ENCODE results near the gene BCL2A1. TPM values are rescaled to one million over a fixed set of nuclear protein-coding genes. Genes with fewer than 3 reads are reported as not detected.
"Not testable (repeated sequence)": the region's sequence is repeated elsewhere in the genome, so short reads cannot be mapped to it uniquely, and the experiment has no call there.

BCL2A1 gene
- 10 to 100 TPM in 1 of 4 donors, 1 to 10 TPM in 1, under 1 TPM in 1, not detected in 1; 0.97 to 12.6 (median 1.3) TPM for total RNA-seq

DNA sequence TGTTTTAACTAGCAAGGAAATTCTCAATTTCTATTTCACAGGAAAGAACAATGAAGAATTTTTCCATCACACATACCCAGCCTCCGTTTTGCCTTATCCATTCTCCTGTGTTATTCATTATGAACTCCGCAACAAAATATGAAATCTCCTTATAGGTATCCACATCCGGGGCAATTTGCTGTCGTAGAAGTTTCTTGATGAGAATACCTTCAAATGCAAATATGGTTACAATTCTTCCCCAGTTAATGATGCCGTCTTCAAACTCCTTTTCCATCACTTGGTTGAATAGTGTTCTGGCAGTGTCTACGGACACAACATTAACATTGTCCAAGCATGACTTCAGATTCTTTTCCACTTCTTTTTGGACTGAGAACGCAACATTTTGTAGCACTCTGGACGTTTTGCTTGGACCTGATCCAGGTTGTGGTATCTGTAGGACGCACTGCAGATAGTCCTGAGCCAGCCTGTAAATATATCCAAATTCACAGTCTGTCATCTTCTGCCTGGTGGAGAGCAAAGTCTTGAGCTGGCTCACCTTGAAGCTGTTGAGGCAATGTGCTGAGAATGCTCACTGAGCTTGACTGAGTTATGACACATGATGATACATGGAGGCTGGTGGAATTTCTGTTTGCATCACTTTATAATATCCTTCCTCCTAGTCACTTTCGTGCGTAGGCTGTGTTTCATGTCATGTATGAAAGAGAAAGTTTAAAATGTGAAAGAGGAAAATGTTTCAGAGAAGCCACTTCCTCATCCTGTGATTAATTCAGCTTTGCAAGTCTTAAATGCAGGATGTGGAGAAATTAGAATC, at the start of gene BCL2A1:
Gene BCL2A1 (minus strand): TSS at position 573 of the 811 bp plus-strand sequence. CDS start 77 bp downstream, at position 496.
- intact Hi-C loops (cut with DNase I; ENCODE audit: low total_unique reads), result no loop called here
- no peaks in the 10 kb centered on the region for H3K36me3 ChIP-seq
- no peaks in the 10 kb centered on the region for H3K4me1 ChIP-seq
- TF ChIP-seq, protein P1, sequence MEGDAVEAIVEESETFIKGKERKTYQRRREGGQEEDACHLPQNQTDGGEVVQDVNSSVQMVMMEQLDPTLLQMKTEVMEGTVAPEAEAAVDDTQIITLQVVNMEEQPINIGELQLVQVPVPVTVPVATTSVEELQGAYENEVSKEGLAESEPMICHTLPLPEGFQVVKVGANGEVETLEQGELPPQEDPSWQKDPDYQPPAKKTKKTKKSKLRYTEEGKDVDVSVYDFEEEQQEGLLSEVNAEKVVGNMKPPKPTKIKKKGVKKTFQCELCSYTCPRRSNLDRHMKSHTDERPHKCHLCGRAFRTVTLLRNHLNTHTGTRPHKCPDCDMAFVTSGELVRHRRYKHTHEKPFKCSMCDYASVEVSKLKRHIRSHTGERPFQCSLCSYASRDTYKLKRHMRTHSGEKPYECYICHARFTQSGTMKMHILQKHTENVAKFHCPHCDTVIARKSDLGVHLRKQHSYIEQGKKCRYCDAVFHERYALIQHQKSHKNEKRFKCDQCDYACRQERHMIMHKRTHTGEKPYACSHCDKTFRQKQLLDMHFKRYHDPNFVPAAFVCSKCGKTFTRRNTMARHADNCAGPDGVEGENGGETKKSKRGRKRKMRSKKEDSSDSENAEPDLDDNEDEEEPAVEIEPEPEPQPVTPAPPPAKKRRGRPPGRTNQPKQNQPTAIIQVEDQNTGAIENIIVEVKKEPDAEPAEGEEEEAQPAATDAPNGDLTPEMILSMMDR (IDR thresholded peaks at IDR 0.05), result no peak
- TF ChIP-seq POLR2A (IDR thresholded peaks at IDR 0.05), result no peak
- no peak within 1 kb of the TSS for H3K27ac ChIP-seq
- no peaks in the 10 kb centered on the region for H3K27me3 ChIP-seq
- no peaks in the 10 kb centered on the region for H3K9me3 ChIP-seq
- no peak for DNase-seq
- H3K4me3 ChIP-seq, result no peak within 1 kb of the TSS

DNA sequence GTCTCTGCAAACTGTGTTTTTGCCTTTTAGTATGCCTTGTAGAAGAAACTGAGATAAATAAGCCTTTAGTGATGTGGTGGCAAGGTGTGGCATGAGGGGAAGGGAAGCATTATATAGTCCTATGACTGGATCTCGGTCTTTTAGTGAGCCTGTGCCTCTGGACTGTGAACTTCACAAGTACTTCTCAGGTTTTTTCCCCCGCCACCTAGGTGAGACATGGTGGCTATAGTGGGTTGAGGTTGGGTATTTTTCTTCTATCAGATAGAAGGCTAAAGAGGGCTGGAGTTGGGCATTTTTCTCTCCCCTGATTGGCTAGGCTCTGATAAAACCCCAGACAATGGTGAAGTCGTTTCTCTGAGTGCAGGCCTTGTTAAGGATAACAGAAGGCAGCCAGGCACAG, 49.7 kb upstream of the BCL2A1 start:
- intact Hi-C loops (cut with DNase I; ENCODE audit: low total_unique reads), result no loop called here
- no peak for DNase-seq
- no peak for TF ChIP-seq POLR2A (IDR thresholded peaks at IDR 0.05)
- TF ChIP-seq, protein P1 (IDR thresholded peaks at IDR 0.05), result no peak
- Histone ChIP-seq H3K27ac (no peak overlapping the region), H3K36me3 (no peaks in the 10 kb centered on the region), H3K4me1 (no peaks in the 10 kb centered on the region), H3K9me3 (no peaks in the 10 kb centered on the region), H3K4me3 (no peak overlapping the region), H3K27me3 (no peaks in the 10 kb centered on the region)

DNA sequence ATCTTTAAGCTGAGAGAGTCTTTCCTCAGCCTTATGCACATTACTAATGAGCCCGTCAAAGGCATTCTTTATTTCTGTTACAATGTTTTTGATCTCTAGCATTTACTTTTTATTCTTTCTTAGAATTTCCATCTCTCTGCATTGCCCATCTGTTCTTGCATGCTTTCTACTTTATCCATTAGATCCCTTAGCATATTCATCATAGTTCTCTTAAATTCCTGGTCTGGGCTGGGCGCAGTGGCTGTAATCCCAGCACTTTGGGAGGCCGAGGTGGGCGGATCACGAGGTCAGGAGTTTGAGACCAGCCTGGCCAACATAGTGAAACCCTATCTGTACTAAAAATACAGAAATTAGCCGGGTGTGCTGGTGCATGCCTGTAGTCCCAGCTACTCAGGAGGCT, 49.2 kb upstream of the BCL2A1 start:
- intact Hi-C loops (cut with DNase I; ENCODE audit: low total_unique reads); H3K27ac ChIP-seq; H3K36me3 ChIP-seq; H3K4me3 ChIP-seq; H3K27me3 ChIP-seq; DNase-seq; H3K4me1 ChIP-seq; H3K9me3 ChIP-seq: not testable (repeated sequence)

DNA sequence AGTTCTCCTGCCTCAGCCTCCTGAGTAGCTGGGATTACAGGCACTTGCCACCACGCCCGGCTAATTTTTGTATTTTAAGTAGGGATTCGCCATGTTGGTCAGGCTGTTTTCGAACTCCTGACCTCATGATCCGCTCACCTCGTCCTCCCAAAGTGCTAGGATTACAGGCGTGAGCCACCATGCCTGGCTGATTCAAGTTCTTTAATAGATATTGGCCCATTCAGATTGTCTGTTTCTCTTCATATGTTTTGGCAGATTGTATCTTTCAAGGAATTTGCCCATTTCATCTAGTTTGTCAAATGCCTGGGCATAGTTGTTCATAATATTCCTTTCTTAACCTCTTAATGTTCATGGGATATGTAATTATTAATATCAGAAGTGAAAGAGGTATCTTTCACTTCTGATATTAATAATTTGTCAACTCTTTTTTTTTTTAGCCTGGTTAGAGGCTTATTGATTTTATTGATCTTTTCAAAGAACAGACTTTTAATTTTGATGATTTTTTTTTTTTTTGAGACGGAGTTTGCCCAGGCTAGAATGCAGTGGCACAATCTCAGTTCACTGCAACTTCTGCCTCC, 48.3 kb upstream of the BCL2A1 start:
- no peaks in the 10 kb centered on the region for H3K27me3 ChIP-seq
- no peak for DNase-seq
- no peaks in the 10 kb centered on the region for H3K4me1 ChIP-seq
- H3K27ac ChIP-seq, result no peak overlapping the region
- TF ChIP-seq, protein P1 (IDR thresholded peaks at IDR 0.05), result no peak
- TF ChIP-seq POLR2A (IDR thresholded peaks at IDR 0.05), result no peak
- no peaks in the 10 kb centered on the region for H3K36me3 ChIP-seq
- no peaks in the 10 kb centered on the region for H3K9me3 ChIP-seq
- H3K4me3 ChIP-seq, result no peak overlapping the region
- intact Hi-C loops (cut with DNase I; ENCODE audit: low total_unique reads), result no loop called here

DNA sequence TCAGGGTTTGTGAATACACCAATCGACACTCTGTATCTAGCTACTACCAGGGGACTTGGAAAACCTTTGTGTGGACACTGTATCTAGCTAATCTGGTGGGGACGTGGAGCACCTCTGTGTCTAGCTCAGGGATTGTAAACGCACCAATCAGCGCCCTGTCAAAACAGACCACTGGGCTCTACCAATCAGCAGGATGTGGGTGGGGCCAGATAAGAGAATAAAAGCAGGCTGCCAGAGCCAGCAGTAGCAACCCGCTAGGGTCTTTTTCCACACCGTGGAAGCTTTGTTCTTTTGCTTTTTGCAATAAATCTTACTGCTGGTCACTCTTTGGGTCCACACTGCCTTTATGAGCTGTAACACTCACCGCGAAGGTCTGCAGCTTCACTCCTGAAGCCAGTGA, 46.1 kb upstream of the BCL2A1 start:
- H3K27ac ChIP-seq; H3K27me3 ChIP-seq; intact Hi-C loops (cut with DNase I; ENCODE audit: low total_unique reads); DNase-seq; H3K36me3 ChIP-seq; H3K4me3 ChIP-seq; H3K9me3 ChIP-seq; H3K4me1 ChIP-seq: not testable (repeated sequence)

DNA sequence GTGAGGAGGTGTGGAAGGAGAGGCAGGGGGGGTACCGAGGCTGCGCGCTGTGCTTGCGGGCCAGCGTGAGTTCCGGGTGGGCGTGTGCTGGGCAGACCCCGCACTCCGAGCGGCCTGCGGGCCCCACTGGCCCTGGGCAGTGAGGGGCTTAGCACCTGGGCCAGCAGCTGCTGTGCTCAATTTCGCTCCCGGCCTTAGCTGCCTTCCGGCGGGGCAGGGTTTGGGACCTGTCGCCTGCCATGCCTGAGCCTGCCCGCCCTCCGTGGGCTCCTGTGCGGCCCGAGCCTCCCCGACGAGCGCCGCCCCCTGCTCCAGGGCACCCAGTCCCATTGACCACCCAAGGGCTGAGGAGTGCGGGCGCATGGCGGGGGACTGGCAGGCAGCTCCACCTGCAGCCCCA, 45.5 kb upstream of the BCL2A1 start:
- H3K27me3 ChIP-seq; H3K9me3 ChIP-seq; H3K36me3 ChIP-seq; H3K4me3 ChIP-seq; H3K27ac ChIP-seq; DNase-seq; intact Hi-C loops (cut with DNase I; ENCODE audit: low total_unique reads); H3K4me1 ChIP-seq: not testable (repeated sequence)

Data from uterus (tissue), 4 donors.